Raji (cell line): ENCODE results near the gene MIAT.

Source experiments
- POLR2A ChIP-seq: IDR thresholded peaks from 2 replicates; pipeline ENCODE4 v1.6.1; 2011; ENCODE audit warnings: low read depth, low read length, control low read depth; ENCODE audit not compliant: insufficient read depth

MIAT gene

GRCh38 chr22:26672060-26672471, 14.7 kb downstream of the MIAT start:
- no peak for TF ChIP-seq POLR2A

- peak; percentile 69 for TF ChIP-seq POLR2A
These were observed 15.4 kb downstream of the MIAT start for GRCh38 chr22:26672590-26673468.

GRCh38 chr22:26673486-26673885, 16.1 kb downstream of the MIAT start:
- TF ChIP-seq POLR2A, result no peak

DNA sequence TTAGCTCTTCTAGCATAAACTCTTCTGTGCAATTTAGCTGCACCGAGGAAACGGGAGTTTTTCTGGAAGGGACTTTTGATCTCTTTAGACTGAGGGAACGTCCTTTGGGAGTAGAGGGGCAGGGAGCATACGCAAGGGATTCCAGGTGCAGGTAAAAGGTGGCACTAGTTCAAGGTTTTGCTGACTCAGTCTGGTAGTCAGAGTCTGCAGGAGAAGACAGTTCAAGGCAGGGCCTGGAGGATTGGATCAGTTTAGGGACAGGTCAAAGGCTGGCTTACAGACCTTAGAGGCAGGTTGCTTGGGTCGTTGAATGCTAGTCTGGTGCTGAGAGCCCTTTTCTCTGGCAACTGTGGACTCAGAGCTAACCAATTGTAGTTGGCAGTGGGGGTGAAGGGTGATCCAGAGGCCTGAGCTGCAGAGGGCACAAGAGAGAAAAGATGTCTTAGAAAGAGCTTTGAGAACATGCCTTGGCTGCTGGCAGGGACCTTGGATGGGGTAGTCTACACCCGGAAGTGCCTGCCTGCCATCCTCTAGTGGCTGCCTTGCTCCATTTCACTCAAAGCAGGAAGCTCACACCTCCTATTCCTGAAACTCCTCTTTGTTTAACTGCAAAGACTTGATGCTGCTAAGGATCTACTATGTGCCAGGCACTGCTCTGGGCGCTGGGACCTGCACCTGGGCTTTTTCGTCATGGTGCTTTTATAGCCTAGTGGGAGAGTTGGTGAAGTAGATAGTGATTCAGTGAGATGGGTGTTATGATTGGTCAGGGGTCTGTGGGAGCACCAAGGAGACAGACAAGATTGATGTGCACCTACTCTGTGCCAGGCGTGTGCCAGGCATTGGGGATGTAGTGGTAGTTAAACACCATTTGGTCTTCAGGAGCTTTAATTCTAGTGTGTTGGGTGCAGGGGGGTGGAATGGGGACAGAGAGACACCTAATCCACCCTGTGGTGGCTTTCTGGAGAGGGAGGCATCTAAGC, 17.1 kb downstream of the MIAT start:
- no peak; the same call in 1 of the 2 replicates for TF ChIP-seq POLR2A

GRCh38 chr22:26675687-26676268, 18.4 kb downstream of the MIAT start:
- TF ChIP-seq POLR2A, result no peak

DNA sequence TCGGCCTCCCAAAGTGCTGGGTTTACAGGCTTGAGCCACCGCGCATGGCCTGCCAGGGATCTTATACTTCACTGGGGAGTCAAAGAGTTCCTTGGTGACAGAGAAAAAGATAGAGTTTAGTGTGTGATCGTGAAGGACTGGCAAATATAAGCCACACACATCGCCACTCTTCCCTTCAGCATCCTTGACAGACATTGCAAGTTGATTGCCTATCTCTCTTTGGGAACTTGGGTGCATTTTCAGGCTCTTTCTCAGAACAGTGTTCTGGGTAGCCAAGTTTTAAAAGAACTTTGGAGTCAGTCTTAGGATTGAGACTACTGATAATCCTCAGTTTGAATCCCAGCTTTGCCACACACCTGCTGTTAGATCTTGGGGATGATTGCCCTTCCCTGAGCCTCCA, 19.8 kb downstream of the MIAT start:
- TF ChIP-seq POLR2A, result no peak

- TF ChIP-seq POLR2A, result no peak
These were observed 21.7 kb downstream of the MIAT start for GRCh38 chr22:26679003-26679629.

DNA sequence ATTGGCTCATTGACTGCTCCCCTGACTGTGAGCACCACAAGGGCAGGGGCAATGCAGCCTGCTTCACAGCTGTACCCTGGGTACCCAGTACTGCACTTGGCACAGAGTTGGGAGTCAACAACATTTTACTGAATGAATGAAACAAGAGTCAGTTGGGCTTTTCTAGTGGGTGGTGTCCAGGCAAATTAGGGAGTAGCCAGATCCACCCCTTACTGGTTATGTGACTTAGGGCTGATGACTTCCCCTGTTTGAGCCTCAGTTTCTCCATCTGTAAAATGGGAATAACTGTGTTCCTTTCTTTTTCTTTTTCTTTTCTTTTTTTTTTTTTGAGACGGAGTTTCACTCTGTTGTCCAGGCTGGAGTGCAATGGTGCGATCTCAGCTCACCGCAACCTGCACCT, 23.1 kb downstream of the MIAT start:
- no peak for TF ChIP-seq POLR2A

GRCh38 chr22:26681395-26681821, 24.0 kb downstream of the MIAT start:
- TF ChIP-seq POLR2A, result no peak

GRCh38 chr22:26684168-26684567, 26.8 kb downstream of the MIAT start:
- no peak for TF ChIP-seq POLR2A

DNA sequence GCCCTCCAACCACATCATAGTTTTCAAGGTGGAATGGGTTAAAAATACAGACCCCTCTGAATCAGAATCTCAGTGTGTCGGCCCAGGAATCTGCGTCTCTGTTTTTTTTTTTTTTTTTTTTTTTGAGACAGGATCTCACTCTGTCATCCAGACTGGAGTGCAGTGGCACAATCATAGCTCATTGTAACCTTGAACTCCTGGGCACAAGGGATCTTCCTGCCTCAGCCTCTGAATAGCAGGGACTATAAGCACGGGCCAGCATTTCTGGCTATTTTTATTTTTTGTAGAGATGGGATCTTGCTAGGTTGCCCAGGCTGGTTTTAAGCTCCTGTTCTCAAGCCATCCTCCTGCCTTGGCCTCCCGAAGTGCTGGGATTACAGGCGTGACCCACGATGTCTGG, 28.2 kb downstream of the MIAT start:
- TF ChIP-seq POLR2A, result no peak

GRCh38 chr22:26687439-26687838, 30.1 kb downstream of the MIAT start:
- no peak for TF ChIP-seq POLR2A

GRCh38 chr22:26689513-26690301, 32.3 kb downstream of the MIAT start:
- TF ChIP-seq POLR2A, result no peak
